Measurements from ENCODE around the gene TPGS1.

Gene TPGS1

DNA sequence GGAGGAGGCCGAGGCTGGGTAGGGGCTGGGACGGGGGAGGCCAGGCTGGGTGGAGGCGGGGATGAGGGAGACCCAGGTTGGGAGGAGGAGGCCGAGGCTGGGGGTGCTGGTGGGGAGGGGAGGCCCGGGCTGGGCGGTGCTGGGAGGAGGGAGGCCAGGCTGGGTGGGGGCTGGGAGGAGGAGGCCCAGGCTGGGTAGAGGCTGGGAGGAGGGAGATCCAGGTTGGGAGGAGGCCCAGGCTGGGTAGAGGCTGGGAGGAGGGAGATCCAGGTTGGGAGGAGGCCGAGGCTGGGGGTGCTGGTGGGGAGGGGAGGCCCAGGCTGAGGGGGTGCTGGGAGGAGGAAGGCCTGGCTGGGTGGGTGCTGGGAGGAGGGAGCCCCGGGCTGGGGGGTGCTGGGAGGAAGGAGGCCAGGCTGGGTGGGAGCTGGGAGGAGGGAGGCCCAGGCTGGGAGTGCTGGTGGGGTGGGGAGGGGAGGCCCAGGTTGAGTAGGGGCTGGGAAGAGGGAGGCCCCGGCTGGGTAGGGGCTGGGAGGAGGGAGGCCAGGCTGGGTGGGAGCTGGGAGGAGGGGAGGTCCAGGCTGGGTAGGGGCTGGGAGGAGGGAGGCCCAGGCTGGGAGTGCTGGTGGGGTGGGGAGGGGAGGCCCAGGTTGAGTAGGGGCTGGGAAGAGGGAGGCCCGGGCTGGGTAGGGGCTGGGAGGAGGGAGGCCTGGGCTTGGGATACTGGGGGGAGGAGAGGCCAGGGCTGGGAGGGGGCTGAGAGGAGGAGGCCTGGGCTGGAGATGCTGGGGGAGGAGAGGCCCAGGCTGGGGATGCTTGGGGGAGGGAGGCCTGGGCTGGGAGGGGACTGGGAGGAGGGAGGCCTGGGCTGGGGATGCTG, 10.7 kb downstream of the TPGS1 start:
- TF ChIP-seq CTCF (IDR thresholded peaks at IDR 0.05; ENCODE audit: extremely low read depth, missing control alignments) = no peak
- DNase-seq (ENCODE audit: low spot score) = no peak

DNA sequence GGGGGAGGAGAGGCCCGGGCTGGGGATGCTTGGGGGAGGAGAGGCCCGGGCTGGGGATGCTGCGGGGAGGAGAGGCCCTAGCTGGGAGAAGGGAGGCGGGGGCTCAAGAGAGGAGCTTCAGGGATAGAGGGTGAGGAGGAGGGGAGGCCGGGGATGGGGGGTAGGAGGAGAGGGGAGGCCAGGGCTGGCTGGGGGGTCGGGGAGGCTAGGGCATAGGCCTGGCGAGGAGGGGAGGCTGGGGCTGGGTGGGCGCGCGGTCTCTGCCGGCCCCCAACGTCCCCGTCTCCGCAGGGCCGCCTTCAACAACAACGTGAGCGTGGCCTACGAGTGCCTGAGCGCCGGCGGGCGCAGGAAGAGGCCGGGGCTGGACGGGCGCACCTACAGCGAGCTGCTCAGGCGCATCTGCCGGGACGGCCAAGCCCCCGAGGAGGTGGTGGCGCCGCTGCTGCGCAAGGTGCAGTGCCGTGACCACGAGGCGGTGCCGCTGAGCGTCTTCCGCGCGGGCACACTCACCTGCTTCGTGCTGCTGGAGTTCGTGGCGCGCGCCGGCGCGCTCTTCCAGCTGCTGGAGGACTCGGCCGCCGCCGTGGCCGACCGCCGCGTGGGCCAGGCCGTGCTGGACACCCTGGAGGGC, 11.4 kb downstream of the TPGS1 start:
- TF ChIP-seq CTCF (IDR thresholded peaks at IDR 0.05; ENCODE audit: extremely low read depth, missing control alignments) = no peak
- DNase-seq (ENCODE audit: low spot score) = no peak

DNA sequence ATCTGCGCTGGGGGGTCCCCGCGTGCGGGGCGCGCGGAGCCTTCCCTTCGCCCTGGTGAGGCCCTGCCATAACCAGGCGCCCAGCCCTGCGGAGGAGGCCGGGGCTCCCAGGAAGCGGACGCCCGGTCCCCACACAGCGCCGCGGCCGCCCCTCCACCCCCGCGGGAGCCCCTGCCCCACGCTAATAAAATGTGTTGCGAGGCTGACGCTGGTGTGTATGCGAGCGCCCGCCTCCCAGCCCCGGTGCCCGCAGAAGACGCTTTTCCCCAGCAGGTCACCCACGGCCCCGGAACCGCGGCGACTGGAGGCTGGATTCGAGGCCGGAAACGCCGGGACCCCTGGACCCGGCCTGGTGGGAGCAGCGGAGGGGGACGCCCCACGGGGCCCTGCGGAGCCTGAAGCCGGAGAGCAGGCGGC, 12.2 kb downstream of the TPGS1 start:
- TF ChIP-seq CTCF (IDR thresholded peaks at IDR 0.05; ENCODE audit: extremely low read depth, missing control alignments) = no peak

DNA sequence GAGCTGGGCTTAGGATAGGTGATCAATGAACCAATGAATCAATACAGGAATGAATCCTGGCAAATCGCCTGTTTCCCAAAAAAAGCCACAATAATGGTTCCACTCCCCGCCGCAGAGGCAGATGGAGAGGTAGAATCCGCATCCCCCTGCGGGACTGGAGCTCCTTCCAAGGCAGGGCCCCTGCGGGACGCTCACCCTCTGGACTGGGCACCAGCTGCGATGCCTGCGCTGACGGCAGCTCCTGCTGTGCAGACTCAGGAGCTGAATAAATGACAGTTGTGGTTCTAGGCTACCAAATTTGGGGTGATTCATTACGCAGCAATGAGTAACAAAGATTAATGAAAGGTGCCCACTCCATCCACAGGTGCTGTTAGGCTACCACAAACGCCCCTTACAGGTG, 15.4 kb downstream of the TPGS1 start:
- no peak for DNase-seq (ENCODE audit: low spot score)
- TF ChIP-seq CTCF (IDR thresholded peaks at IDR 0.05; ENCODE audit: extremely low read depth, missing control alignments) = no peak

More for the DNA sequence above, 12.2 kb downstream of the TPGS1 start:
- no peak for DNase-seq (ENCODE audit: low spot score)

DNA sequence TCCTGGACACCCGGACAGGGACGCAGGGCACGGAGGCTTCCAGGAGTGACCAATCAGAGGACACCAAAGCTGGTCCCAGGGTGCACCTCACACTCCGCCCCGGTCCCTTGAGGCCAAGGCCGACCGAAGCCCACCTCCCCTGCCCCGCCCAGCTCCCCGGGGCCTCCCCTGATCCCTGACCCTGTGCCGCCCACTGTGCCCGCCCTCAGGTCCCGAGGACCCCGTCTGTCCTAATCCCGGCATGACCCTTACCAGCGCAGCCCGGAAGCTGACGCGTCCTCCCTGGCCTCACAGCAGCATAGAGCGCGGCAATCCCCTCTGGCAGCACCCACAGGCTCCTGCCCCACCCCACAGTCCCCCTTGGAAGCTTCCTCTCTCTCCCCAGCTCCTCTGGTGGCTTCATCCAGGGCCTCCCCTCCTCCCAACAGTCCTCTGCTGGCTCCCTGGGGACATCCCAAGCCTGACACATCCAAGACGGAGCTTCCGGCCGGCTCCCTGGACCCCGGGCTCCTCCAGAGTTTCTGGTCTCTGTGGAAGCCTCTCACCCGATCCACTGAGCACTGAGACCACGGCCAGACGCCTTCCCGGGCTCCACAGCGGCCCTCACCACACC, 16.9 kb downstream of the TPGS1 start:
- TF ChIP-seq CTCF (IDR thresholded peaks at IDR 0.05; ENCODE audit: extremely low read depth, missing control alignments) = no peak
- no peak for DNase-seq (ENCODE audit: low spot score)

- no peak for TF ChIP-seq CTCF (IDR thresholded peaks at IDR 0.05; ENCODE audit: extremely low read depth, missing control alignments)
Measured at GRCh38 chr19:525029-525428, 17.7 kb downstream of the TPGS1 start.

GRCh38 chr19:525857-526419, 18.6 kb downstream of the TPGS1 start:
- DNase-seq (ENCODE audit: low spot score) = no peak
- no peak for TF ChIP-seq CTCF (IDR thresholded peaks at IDR 0.05; ENCODE audit: extremely low read depth, missing control alignments)

More at GRCh38 chr19:525029-525428, 17.7 kb downstream of the TPGS1 start:
- DNase-seq (ENCODE audit: low spot score) = no peak

All from GM20000 (cell line).